Heart right ventricle (tissue), 16 donors: Measurements from ENCODE around the gene TSPAN18. TPM values are rescaled to one million over a fixed set of nuclear protein-coding genes. Genes with fewer than 3 reads are reported as not detected.

Experiments
- ATAC-seq, 8 donors: fragments of 200-7000 bp; cut with Tn5 transposase; one replicate each; pipeline ENCODE4 v1.9.1; 2020; ENCODE audit warnings: mild to moderate bottlenecking in 8 of 8, moderate library complexity in 8 of 8, moderate number of reproducible peaks in 1 of 8
- DNase-seq, 2 donors: peaks; one replicate each; pipeline ENCODE4 v3.0.0-alpha.2; 2020
- H3K27ac ChIP-seq, 10 donors: fragments of 200-600 bp; sonication (generic) in 2 of 10; one replicate each; pipeline versions ENCODE4 v1.5.0 to v1.8.0; 2020 to 2022; ENCODE audit warnings: mild to moderate bottlenecking in 3 of 10
- H3K27me3 ChIP-seq, 7 donors: fragments of 200-600 bp; one replicate each; pipeline ENCODE4 v1.8.0; 2021 to 2022; ENCODE audit warnings: mild to moderate bottlenecking in 2 of 7
- H3K36me3 ChIP-seq, 9 donors: fragments of 200-600 bp; sonication (generic) in 1 of 9; one replicate each; pipeline versions ENCODE4 v1.5.0 to v1.8.0; 2020 to 2022; ENCODE audit warnings: mild to moderate bottlenecking in 2 of 9
- H3K4me1 ChIP-seq, 9 donors: fragments of 200-600 bp; sonication (generic) in 1 of 9; one replicate each; pipeline versions ENCODE4 v1.5.0 to v1.8.0; 2020 to 2022; ENCODE audit warnings: mild to moderate bottlenecking in 4 of 9
- H3K4me3 ChIP-seq, 10 donors: fragments of 200-600 bp; sonication (generic) in 2 of 10; one replicate each; pipeline versions ENCODE4 v1.5.0 to v1.8.0; 2020 to 2022; ENCODE audit warnings: mild to moderate bottlenecking in 7 of 10, moderate library complexity in 2 of 10
- H3K9me3 ChIP-seq, 11 donors: fragments of 200-600 bp in 10 of 11; sonication (generic) in 2 of 11; one replicate each; pipeline versions ENCODE4 v1.5.0 to v1.8.0; 2013 to 2022; ENCODE audit warnings: mild to moderate bottlenecking in 2 of 11, control low read depth in 1 of 11, moderate library complexity in 1 of 11
- CTCF ChIP-seq, 9 donors: fragments of 200-600 bp; sonication (generic) in 2 of 9; IDR thresholded peaks; one replicate each; pipeline versions ENCODE4 v1.5.0 to v1.8.0; 2021 to 2022; ENCODE audit warnings: antibody characterized with exemption in 9 of 9, mild to moderate bottlenecking in 5 of 9, moderate library complexity in 1 of 9
- WGBS, 2 donors: extraction: QIAGEN DNeasy Blood & Tissue Kit; methylation state at CpG; one replicate each; pipeline ENCODE4 v1.1.7; 2013; ENCODE audit warnings: inconsistent platforms in 1 of 2; 5-methylcytosine and 5-hydroxymethylcytosine counted together
- intact Hi-C, 10 donors: fragments of 100-400 bp; cut with DNase I; formaldehyde crosslinking; loops; one replicate each; pipeline versions ENCODE4 v1.11.1 to v1.14.2; 2022
- polyA plus RNA-seq, 2 donors: library from polyadenylated mRNA; stranded (reverse); fragments of 200-250 nt; gene quantifications; one replicate each; pipeline ENCODE4 v1.2.3, GENCODE V29; 2013
- total RNA-seq, 10 donors: library from RNA; stranded (reverse); fragmentation: NEBNext Ultra II Directional in 3 of 10; extraction: Animal tissue kit (Norgen Biotek cat#: 25700) in 3 of 10; gene quantifications; one replicate each; pipeline versions ENCODE4 v1.2.1 to v1.2.4, GENCODE V29; 2021 to 2023
- donor health status: Arrhythmogenic right ventricular cardiomyopathy.
- donor health status: ischemic (EF 13 %, LVEDD 7.1; RV severe dilation, severe dysfunction).
- donor health status: healthy with polysubstance abuse.
- donor health status: DM: no; HTN: yes; CAD: no.
- donor health status: DM: no; HTN: no; CAD: no.
- donor health status: ischemic (EF 25% LVEDD 6.9; RV normal size, moderate dysfunction).
- donor health status: ischemic (EF 25% LVEDD 5.7; RV mildly dilated, moderate dysfunction).
- donor health status: healthy.
- donor health status: DM: yes; HTN: yes; CAD: no.
- donor health status: Ischemic cardiomyopathy.
- donor health status: ischemic (EF 35%, LVEDD 5.7; RV mildly dilated, moderate dysfunction).
- donor health status: nonischemic (EF 11% LVEDD 7.7; RV severe dilation, severe dysfunction).
- donor health status: DM: yes; HTN: yes; CAD: no.
- donor health status: PGD.
- donor health status: ischemic (EF 29% LVEDD 5.4; RV normal size, mild dysfunction).
- donor health status: nonischemic (EF 23%, LVEDD 6.1; RV moderate dilation, normal function).

The TSPAN18 gene
- total and polyA plus RNA-seq, 12 donors = 37.7 to 140 (median 92.9) TPM

DNA sequence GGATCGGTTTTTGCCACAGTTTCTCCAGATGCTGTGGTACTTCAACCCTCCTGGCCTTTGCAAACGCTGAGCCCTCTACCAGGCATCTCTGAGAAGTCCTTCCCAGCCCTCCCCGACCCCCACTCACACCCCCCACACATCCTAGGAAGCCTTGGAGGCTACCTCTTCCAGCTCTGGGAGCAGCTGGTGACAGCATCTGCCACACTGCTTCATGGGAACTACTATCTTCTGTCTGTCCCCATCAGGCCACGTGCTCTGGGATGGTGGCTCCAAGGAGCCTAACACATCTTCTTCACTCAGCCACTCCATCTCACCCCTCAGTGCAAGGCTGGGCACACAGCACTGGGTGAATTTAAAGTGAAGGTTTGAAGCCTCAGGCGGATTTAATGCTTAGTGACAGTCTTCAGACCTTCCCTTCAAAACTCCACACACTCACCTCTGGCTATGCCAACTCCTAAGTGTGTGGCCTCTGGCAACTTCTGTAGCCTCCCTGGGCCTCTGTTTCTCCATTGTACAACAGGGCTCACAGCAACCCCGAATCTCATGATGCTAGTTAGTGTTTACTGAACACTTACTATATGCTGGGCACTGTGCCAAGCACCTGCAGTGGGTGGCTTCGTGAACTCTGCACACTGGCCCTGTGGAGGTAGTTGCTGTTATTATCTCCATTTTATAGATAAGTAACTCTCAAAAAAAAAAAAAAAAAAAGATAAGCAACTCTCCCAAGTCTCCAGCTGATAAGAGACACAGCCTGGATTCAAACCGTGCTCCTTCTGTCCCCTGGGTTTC lies 231.2 kb downstream of the TSPAN18 start:
- WGBS, 2 donors = 67 to 71% methylated on average over 8 of the region's 8 CpGs
- Histone ChIP-seq H3K4me1 (peaks cover 0 to 38% (median 27%) of the 10 kb centered on the region in 9 donors), H3K4me3 (no peak overlapping the region), H3K27ac (no peak overlapping the region), H3K9me3 (no peaks in the 10 kb centered on the region), H3K36me3 (no peaks in the 10 kb centered on the region), H3K27me3 (peaks cover 0 to 4% (median 0%) of the 10 kb centered on the region in 7 donors)
- intact Hi-C loops = loop anchor here in 1 of 10 donors (10.0 kb wide), 1 partner anchor 67 kb away; no protein-coding TSS in a partner anchor
- DNase-seq = no peak
- no peak for ATAC-seq
- no peak for TF ChIP-seq CTCF (IDR thresholded peaks at IDR 0.05)

DNA sequence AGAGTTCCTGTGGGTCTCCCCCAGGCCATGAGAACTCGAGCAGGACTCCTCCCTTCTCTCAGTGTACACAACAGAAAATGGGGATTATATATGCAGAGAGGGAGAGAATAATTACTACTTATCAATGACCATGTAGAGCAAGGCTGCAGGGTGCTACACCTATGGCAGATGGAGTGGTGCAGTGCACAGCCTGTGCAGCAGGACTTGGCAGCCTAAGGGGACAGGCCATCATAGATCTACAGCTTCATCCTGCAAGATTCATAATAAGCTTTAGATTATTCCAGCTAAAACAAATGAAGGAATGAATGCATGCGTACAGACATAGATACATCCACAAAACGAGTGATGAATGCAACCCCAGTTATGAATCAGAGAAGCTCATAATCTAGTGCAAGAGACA lies 232.3 kb downstream of the TSPAN18 start:
- H3K27me3 ChIP-seq = peaks cover 0 to 4% (median 0%) of the 10 kb centered on the region in 7 donors
- intact Hi-C loops = loop anchor here in 1 of 10 donors (10.0 kb wide), 1 partner anchor 66 kb away; no protein-coding TSS in a partner anchor

GRCh38 chr11:44960200-44960845 lies 233.6 kb downstream of the TSPAN18 start:
- no peak overlapping the region for H3K27ac ChIP-seq
- ATAC-seq (no peak), DNase-seq (no peak)
- H3K4me3 ChIP-seq = no peak overlapping the region
- peaks cover 0 to 19% (median 14%) of the 10 kb centered on the region in 9 donors for H3K4me1 ChIP-seq
- intact Hi-C loops = no loop called here
- 54 to 56% methylated on average over 7 of the region's 7 CpGs for WGBS, 2 donors
- no peaks in the 10 kb centered on the region for H3K9me3 ChIP-seq
- H3K36me3 ChIP-seq = no peaks in the 10 kb centered on the region
- peaks cover 0 to 4% (median 0%) of the 10 kb centered on the region in 7 donors for H3K27me3 ChIP-seq
- TF ChIP-seq CTCF (IDR thresholded peaks at IDR 0.05) = no peak

More for the DNA sequence above, 232.3 kb downstream of the TSPAN18 start:
- ATAC-seq = no peak
- DNase-seq = no peak
- Histone ChIP-seq H3K27ac (no peak overlapping the region), H3K4me1 (peaks cover 0 to 32% (median 24%) of the 10 kb centered on the region in 9 donors), H3K9me3 (no peaks in the 10 kb centered on the region), H3K4me3 (no peak overlapping the region), H3K36me3 (no peaks in the 10 kb centered on the region)
- 88 to 93% methylated on average over 3 of the region's 3 CpGs for WGBS, 2 donors
- TF ChIP-seq CTCF (IDR thresholded peaks at IDR 0.05) = no peak

DNA sequence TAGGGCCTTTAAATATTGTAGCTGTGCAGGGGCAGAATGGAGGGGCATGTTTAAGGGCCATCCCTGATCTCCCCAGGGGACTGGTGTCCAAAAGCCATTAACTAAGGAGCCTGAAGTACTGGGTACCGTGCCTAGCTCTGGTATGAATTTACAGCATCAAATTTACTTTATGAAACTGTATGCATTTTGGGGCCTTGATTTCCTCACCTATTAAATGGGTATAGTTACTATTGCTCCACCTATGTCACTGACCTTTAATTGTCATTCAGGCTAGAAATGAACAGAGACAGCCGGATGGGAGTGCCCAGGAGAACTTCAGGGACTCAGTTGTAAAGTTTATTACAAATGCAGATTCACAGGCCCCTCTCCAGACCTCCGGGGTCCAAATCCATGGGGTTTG lies 235.7 kb downstream of the TSPAN18 start:
- Histone ChIP-seq H3K9me3 (no peaks in the 10 kb centered on the region), H3K4me3 (no peak overlapping the region), H3K4me1 (no peaks in the 10 kb centered on the region), H3K27me3 (no peaks in the 10 kb centered on the region), H3K36me3 (no peaks in the 10 kb centered on the region), H3K27ac (no peak overlapping the region)
- intact Hi-C loops = no loop called here
- DNase-seq (no peak), ATAC-seq (no peak)
- 86 to 90% methylated on average over 3 of the region's 3 CpGs for WGBS, 2 donors
- TF ChIP-seq CTCF (IDR thresholded peaks at IDR 0.05) = no peak
